ENCODE data around the gene RPAIN. TPM values are rescaled to one million over a fixed set of nuclear protein-coding genes. Genes with fewer than 3 reads are reported as not detected.
"Not testable (repeated sequence)": the region's sequence is repeated elsewhere in the genome, so short reads cannot be mapped to it uniquely, and the experiment has no call there.

Gene RPAIN
- total RNA-seq, 1 donor from 2014 or later: 43.5 TPM

DNA sequence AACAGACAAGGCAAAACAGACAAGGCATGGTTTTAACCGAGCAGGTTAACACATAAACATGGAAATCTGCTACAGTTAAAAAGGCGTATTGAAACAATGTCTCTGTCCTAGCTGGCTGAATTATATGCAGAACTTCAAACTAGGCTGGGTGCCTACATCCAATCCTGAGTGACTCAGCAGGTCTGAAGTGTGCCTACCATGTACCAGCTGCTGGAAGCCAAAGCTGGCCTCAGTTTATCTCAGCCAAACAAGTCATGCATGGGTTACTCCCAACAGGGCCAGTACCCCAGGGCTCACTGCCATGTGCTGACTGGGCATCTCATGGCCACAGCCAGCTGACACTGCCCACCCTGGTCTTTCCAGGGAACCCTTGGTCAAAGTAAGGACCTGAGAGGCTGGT lies 15.0 kb downstream of the RPAIN start:
- Histone ChIP-seq H3K27me3 (no peaks in the 10 kb centered on the region), H3K9me3 (no peaks in the 10 kb centered on the region), H3K4me1 (peaks cover 30% of the 10 kb centered on the region), H3K27ac (no peak overlapping the region), H3K36me3 (peaks cover 3 to 56% of the 10 kb centered on the region in 2 donors), H3K4me3 (no peak overlapping the region)
- no peak for TF ChIP-seq POLR2AphosphoS5 (IDR thresholded peaks at IDR 0.05; ENCODE audit: insufficient read depth in 1 of 2, low read depth in 1 of 2)
- TF ChIP-seq POLR2A (IDR thresholded peaks at IDR 0.05): no peak
- TF ChIP-seq, protein P1, sequence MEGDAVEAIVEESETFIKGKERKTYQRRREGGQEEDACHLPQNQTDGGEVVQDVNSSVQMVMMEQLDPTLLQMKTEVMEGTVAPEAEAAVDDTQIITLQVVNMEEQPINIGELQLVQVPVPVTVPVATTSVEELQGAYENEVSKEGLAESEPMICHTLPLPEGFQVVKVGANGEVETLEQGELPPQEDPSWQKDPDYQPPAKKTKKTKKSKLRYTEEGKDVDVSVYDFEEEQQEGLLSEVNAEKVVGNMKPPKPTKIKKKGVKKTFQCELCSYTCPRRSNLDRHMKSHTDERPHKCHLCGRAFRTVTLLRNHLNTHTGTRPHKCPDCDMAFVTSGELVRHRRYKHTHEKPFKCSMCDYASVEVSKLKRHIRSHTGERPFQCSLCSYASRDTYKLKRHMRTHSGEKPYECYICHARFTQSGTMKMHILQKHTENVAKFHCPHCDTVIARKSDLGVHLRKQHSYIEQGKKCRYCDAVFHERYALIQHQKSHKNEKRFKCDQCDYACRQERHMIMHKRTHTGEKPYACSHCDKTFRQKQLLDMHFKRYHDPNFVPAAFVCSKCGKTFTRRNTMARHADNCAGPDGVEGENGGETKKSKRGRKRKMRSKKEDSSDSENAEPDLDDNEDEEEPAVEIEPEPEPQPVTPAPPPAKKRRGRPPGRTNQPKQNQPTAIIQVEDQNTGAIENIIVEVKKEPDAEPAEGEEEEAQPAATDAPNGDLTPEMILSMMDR (IDR thresholded peaks at IDR 0.05): no peak
- intact Hi-C loops (cut with DNase I): no loop called here
- no peak for DNase-seq (ENCODE audit: extremely low spot score in 2 of 2)

DNA sequence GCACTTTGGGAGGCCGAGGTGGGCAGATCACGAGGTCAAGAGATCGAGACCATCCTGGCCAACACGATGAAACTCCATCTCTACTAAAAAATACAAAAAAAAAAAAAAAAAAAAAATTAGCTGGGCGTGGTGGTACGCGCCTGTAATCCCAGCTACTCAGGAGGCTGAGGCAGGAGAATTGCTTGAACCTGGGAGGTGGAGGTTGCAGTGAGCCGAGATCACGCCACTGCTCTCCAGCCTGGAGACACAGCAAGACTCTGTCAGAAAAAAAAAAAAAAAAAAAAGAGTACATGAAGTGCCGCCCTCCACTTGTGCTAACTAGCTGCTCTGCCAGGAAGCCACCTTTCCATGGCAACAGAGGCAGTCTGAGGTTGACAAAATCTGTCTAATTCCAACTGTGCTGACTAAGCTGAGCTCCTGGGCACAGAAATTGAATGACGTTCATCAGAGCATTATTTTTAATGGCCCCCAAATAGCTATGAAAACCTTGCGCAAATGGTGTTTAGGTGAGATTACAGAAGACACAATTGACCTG lies 15.9 kb downstream of the RPAIN start:
- H3K27ac ChIP-seq; H3K9me3 ChIP-seq; H3K27me3 ChIP-seq; H3K4me3 ChIP-seq; DNase-seq (ENCODE audit: extremely low spot score in 2 of 2); intact Hi-C loops (cut with DNase I): not testable (repeated sequence)
- Histone ChIP-seq H3K36me3 (peaks cover 3 to 47% of the 10 kb centered on the region in 2 donors), H3K4me1 (peaks cover 30% of the 10 kb centered on the region)

DNA sequence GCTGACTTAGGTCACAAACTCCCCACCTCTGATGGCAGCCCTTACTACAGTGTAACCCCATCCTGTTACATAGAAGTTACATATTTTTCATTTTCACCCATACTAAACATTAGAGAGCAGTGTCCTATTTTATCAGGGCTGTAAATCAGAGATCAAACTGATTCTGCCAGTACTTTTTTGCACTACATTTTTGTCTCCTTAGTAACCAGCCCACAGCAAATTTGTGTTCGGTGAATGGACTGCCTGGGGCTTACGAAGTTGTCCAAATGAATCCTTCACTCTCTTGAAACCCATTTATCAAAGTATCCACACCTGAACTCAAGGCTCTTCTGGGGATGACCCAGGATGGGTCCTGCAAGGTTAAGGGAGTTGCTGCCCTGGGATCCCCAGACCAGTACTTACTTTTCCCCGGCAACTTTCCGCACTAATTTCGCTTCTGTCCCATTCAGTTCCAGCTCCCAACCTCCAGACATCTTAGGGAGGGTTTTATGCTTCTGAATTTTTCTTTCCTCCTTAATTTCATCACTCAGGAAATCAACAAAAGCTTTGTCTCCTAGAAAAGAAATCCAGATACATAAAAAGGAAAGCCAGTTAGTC lies 17.8 kb downstream of the RPAIN start:
- Histone ChIP-seq H3K4me3 (peak overlapping the region; percentile 84 to 89), H3K4me1 (peaks cover 30% of the 10 kb centered on the region), H3K27ac (no peak overlapping the region), H3K27me3 (no peaks in the 10 kb centered on the region), H3K9me3 (no peaks in the 10 kb centered on the region), H3K36me3 (peaks cover 3 to 27% of the 10 kb centered on the region in 2 donors)
- intact Hi-C loops (cut with DNase I): no loop called here
- TF ChIP-seq POLR2A (IDR thresholded peaks at IDR 0.05) (no peak), POLR2AphosphoS5 (IDR thresholded peaks at IDR 0.05; ENCODE audit: insufficient read depth in 1 of 2, low read depth in 1 of 2) (no peak)
- TF ChIP-seq, protein P1 (IDR thresholded peaks at IDR 0.05): no peak
- DNase-seq (ENCODE audit: extremely low spot score in 2 of 2): no peak

DNA sequence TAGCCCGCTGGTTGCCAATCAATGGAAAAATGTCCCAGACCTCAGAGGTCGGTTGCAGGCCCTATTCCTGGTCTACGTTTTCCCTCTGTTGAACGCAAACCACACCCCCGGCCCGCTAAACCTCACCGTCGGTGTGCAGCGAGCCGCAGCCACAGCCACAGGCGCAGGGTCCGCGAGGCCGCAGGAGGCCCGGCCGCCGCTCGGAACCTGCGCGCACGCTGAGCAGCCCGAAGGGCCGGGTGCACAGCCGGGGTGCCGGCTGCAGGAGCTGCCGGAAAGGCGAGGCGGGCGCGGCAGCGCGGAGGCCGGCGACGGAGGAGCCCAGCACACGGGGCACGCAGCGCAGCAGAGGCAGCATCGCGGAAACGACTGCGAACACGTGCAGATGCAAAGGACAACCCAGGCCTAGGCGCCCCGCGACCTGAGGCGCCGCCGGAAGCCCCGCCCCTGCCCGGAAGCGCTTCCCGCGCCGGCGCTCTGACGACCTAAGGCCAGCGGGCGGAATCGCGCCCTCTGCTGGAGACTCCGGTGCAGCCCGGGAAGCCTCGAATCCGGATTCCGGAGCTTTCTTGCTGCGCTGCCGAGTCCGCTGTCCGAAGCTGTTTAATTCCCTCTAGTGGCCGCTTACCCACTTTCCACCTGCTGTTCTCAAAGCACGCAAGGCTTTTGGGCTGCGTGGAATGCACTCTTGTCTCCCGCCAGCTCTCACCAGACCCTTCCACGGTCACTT lies 18.9 kb downstream of the RPAIN start, which contains the start of gene C1QBP:
C1QBP (minus strand) TSS at position 440 of the 730 bp plus-strand sequence; CDS start at position 358, 82 bp downstream.
- intact Hi-C loops (cut with DNase I): no loop called here
- H3K4me3 ChIP-seq: peak within 1 kb of the TSS; percentile 84 to 89
- peak in 1 of 2 donors; percentile 87 for DNase-seq (ENCODE audit: extremely low spot score in 2 of 2)
- peak within 1 kb of the TSS; percentile 51 for H3K27ac ChIP-seq
- H3K9me3 ChIP-seq: no peaks in the 10 kb centered on the region
- H3K4me1 ChIP-seq: peaks cover 30% of the 10 kb centered on the region
- no peaks in the 10 kb centered on the region for H3K27me3 ChIP-seq
- H3K36me3 ChIP-seq: peaks cover 0 to 24% of the 10 kb centered on the region in 2 donors
- TF ChIP-seq, protein P1 (IDR thresholded peaks at IDR 0.05): peak; percentile 98
- peak; percentile 80 to 94 for TF ChIP-seq POLR2AphosphoS5 (IDR thresholded peaks at IDR 0.05; ENCODE audit: insufficient read depth in 1 of 2, low read depth in 1 of 2)
- peak in 1 of 2 donors; percentile 40 for TF ChIP-seq POLR2A (IDR thresholded peaks at IDR 0.05)

DNA sequence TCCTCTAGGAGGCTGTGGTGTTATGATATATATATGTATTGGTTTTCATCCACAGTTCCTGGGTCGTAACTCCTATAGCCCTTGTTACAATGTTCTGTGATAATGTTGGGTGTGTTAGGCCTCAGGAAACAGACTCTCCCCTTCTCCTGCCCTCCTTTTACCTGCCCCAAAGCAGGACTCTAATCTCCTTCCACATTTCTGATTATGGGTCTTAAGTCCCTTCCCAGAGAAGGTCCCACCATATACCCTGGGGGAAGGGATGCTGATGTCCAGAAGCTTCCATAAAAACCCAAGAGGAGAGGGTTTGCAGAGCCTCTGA lies 19.4 kb downstream of the RPAIN start:
- TF ChIP-seq POLR2A (IDR thresholded peaks at IDR 0.05): no peak
- TF ChIP-seq, protein P1 (IDR thresholded peaks at IDR 0.05): peak in 1 of 3 experiments; percentile 16
- no peak for DNase-seq (ENCODE audit: extremely low spot score in 2 of 2)
- Histone ChIP-seq H3K27me3 (no peaks in the 10 kb centered on the region), H3K9me3 (no peaks in the 10 kb centered on the region), H3K4me3 (peak overlapping the region; percentile 84 to 89), H3K27ac (peak overlapping the region; percentile 51), H3K36me3 (peaks cover 0 to 24% of the 10 kb centered on the region in 2 donors), H3K4me1 (peaks cover 30% of the 10 kb centered on the region)
- intact Hi-C loops (cut with DNase I): no loop called here
